GM13976 (cell line): ENCODE measurements around the gene DVL1.

Experiments used
- DNase-seq: peaks from one replicate; pipeline ENCODE4 v3.0.0; 2012; ENCODE audit warnings: low spot score
- CTCF ChIP-seq: IDR thresholded peaks from 2 replicates; pipeline ENCODE4 v1.5.1; 2012; ENCODE audit warnings: borderline replicate concordance, mild to moderate bottlenecking; ENCODE audit not compliant: insufficient read depth; ENCODE audit errors: extremely low read depth, missing control alignments, control extremely low read depth
- in situ Hi-C: fragments of 300-500 bp; cut with MboI; formaldehyde crosslinking; loops from one replicate; pipeline ENCODE4 v1.12.0; 2022; ENCODE audit warnings: low sequenced_read_pairs, mixed read lengths, inconsistent platforms; ENCODE audit not compliant: unreplicated experiment

Gene DVL1

GRCh38 chr1:1367315-1367714 is 18.1 kb upstream of the DVL1 start:
- in situ Hi-C loops: no loop called here
- no peak for TF ChIP-seq CTCF
- no peak for DNase-seq

DNA sequence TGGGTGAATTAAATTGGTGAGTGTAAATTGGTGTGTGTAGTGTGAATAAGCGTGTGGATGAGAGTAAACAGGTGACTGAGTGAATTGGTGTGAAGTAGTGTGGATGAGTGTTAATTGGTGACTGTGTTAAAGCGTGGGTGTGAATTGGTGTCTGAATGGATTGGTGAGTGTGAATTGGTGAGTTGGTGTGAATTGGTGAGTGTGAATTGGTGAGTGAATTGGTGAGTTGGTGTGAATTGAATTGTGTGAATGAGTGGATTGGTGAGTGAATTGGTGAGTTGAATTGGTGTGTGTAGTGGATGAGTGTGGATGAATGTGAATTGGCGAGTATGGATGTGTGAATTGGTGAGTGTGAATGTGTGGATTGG is 17.5 kb upstream of the DVL1 start:
- no peak for DNase-seq
- TF ChIP-seq CTCF: no peak
- in situ Hi-C loops: no loop called here

DNA sequence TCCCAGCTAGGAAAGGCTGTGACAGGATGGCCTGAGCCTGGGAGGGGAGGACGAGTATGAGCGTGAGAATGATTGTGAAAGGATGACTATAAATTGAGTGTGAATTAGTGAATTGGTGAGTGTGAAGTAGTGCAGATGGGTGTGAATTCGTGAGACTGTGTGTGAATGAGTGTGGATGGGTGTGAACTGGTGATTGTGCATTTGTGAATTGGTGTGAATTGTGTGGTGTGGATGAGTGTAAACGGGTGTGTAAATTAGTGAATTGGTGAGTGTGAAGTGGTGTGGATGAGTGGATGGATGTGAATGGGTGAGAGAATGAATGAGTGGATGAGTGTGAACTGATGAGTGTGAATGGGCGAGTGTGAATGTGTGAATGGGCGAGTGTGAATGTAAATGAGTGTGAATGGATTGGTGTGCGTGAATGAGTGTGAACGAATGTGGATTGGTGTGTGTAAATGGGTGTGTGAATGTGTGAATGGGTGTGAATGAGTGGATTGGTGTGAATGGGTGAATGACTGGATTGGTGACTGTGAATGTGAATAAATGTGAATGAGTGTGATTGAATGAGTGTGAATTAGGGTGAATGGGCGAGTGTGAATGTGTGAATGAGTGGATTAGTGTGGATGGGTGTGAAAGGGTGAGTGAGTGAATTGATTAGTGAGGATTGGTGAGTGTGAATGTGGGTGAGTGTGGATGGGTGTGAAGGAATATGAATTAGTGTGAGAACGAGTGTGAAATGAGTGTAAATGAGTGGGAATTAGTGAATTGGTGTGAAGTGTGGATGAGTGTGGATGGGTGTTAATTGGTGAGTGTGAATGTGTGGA is 16.9 kb upstream of the DVL1 start:
- in situ Hi-C loops: no loop called here

DNA sequence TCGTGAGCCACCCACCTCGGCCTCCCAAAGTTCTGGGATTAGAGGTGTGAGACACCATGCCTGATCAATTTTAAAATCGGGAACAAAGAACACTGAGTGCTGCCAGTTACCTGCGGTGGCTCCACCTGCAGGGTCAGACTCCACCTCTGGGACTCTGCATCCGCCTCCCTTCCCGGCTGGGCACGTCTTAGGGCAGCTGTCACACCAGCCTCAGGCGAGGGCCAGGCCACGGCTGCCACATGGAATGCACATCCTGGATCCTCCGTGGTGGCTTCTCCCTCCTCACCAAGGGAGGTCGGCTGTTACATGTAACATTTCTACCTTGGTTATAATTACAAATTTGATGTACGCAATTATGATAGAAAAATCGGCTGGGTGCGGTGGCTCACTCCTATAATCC is 15.0 kb upstream of the DVL1 start:
- no peak for DNase-seq
- no peak for TF ChIP-seq CTCF
- in situ Hi-C loops: no loop called here

More for the DNA sequence above, 16.9 kb upstream of the DVL1 start:
- DNase-seq: no peak
- TF ChIP-seq CTCF: no peak

DNA sequence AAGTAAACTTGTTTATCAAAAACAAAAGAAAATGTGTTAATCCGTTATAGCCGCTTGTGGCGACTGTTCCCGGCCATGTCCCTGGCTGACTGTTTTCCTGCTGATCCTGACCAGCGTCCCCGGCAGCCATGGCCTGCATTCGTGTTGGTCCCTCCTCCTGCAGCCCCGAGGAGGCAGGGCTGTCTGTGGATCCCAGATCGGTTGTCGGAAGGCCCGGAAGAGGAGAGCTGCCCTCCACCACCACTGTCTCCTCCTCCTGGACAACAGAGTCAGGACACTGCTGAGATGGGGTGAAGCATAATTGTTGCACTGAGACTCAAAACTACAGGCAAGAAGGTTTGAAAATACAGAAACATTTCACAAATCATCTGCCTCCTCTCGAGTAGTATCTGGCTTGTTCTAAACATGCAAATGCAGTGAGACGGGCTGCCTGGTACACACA is 12.8 kb upstream of the DVL1 start:
- no peak for DNase-seq
- TF ChIP-seq CTCF: no peak
- in situ Hi-C loops: no loop called here

GRCh38 chr1:1361233-1361981 is 12.2 kb upstream of the DVL1 start:
- in situ Hi-C loops: no loop called here
- TF ChIP-seq CTCF: no peak
- no peak for DNase-seq
